DMS53 (cell line): ENCODE data around the gene DLG5.

Experiments used
- DNase-seq: peaks from one replicate; lab custom pipeline; 2025; lab: John Stamatoyannopoulos, UW

DLG5 gene

DNA sequence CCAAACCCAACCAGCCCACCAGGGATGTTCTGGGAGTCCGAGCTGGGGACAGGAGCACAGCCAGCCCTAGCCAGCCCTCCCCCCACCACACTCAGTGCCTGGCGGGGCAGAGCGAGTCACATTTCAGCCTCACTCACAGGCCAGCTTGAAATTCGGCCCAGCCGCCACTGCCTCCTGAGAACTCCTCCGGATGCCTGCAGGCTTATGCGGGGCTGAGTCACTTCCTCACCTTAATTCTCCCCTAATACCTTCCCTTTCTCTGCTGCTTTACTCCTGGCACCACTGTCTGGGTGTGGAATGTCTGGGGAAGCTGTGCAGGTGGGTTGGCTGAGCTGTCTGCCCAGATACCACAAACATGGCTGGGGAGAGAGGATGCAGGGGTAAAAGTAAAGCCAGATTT is 22.6 kb upstream of the DLG5 start:
- peak; percentile 81 for DNase-seq

DNA sequence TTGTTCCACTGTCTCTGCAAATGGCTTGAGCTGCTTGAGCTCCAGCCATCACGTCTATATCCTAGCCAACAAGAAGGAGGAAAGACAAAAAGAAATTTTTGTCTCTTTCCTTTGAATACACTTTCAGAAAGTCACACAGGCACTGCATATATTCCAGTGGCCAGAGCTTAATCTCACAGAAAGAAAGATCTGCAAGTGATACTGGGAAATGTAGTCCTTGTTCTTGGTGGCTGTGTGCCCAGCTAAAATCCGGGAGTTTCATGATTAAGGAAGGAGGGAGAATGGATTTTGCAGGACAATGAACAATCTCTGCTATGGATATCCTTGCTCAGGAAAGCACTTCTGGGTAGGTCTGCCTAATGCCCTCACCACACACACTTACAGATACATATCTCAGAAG is 19.5 kb upstream of the DLG5 start:
- DNase-seq = no peak

DNA sequence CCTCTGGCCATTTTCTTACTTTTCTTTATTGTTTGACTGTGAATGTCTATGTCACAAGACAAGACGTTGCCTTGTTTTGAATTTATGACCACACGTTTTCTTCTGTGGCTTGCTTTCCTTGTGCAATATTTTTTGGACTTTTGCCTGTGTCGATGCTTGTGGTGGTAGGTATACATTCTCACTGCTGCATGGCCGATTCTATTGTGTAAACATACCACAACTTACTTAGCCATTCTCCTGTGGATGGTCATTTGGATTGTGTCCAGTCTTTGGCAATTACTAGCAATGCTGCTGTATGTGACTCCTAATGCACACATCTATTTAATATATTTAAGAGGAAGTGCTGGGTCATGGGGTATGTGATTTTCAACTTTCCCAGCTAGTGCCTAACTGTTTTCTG is 18.0 kb upstream of the DLG5 start:
- DNase-seq = no peak

DNA sequence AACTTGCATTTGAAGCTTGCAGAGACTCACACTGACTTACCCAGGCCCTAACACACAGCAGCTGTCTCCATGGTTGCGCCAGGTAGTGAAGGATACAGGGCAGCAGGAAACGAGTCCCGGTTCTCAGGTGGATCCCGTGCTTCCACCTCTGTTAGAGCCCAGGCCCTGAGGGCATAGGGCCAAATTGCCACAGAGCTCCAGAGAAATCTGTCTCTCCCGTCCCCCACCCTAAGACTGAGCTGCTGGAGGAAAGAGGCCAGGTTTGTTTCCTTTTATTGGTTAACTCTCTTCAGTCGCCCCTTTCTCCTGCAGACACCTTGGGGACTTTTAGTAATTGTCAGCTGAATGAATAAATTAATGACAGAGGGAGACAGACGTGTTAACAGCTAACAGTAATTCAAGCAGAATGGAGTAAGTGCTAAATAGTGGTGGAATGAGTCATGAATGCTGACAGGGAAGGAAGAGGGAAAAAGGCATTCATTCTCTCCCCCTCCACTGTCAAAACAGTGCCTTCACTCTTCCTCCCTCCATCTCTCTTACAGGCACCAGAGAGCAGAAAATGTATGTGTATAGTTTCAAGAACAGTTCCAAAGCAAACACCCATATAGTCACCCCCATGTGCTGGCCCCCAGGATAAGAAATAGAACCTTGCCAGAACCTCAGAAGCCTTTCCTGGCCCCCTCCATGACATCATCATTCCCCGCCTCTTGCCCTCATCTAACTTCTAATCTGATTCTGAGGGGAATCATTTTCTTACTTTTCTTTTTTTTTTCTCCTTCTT is 16.8 kb upstream of the DLG5 start:
- peak; percentile 76 for DNase-seq

DNA sequence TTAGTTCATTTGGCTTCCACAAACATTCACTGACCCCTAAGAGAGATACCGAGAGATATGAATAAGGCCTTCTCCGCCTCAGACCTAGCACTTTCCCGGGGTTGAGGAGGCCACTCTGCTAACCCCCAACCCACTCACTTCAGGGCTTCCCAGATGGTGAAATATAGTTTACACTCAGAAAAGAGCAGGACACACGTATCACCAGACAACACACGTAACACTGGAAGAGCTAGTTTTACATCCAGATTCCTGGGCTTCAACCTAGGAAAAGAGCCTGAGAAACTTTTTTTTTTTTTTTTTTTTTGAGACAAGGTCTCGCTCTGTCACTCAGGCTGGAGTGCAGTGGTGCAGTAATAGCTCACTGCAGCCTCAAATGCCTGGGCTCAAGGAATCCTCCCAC is 15.2 kb upstream of the DLG5 start:
- DNase-seq = no peak

GRCh38 chr10:77940627-77941026 is 14.1 kb upstream of the DLG5 start:
- no peak for DNase-seq

- no peak for DNase-seq
These were observed 13.7 kb upstream of the DLG5 start for GRCh38 chr10:77940225-77940624.

DNA sequence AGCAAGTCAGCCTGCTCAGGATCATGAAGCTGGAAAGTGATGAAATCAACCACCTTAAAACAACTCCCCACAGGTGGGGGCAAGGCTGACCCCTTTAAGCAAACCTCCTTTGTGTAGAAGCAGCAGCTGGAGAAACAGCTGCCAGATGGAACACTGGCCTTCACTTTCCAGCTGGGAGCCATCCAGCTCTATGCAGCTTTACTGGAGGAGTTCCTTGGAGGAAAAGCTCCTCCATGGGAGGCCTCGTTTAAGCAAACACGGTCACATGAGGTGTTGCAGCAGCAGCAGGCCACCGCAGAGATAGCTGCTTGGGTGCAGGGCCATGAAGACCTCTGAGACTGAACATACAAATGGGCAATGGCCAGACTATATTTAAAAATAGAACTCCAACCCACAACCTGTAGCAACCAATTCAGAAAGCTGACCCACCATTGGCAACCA is 13.0 kb upstream of the DLG5 start:
- DNase-seq = no peak

- DNase-seq = no peak
These were observed 10.4 kb upstream of the DLG5 start for GRCh38 chr10:77936697-77937567.

DNA sequence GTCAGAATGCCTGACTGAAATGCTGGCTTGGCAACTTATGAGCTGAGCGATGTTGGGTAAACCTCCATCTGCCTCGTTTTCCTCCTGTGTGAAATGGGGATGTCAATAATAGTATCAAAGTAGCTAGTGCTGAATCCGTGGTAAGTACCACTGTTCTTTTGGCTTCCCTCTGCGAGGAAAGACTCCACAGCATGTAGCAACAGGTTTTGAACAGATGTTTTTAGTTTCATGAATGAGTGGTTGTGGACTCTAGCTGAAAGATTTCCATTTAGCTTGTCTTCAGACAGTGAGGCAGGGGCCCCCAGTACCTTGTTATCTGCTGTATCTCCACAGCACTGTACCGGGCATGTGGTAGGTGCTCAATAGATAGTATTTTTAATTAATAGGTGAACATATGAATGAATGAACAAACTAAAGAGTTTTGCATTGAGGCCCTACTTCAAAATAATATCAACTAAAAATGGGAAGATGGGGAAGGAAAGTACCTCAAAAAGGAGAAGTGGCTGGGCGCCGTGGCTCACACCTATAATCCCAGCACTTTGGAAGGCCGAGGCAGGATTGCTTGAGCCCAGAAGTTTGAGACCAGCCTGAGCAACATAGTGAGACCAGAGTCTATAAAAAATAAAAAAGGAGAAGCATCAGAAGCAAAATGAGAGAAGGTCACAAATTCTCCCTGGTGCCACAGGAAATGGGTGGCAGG is 5.6 kb upstream of the DLG5 start:
- no peak for DNase-seq

DNA sequence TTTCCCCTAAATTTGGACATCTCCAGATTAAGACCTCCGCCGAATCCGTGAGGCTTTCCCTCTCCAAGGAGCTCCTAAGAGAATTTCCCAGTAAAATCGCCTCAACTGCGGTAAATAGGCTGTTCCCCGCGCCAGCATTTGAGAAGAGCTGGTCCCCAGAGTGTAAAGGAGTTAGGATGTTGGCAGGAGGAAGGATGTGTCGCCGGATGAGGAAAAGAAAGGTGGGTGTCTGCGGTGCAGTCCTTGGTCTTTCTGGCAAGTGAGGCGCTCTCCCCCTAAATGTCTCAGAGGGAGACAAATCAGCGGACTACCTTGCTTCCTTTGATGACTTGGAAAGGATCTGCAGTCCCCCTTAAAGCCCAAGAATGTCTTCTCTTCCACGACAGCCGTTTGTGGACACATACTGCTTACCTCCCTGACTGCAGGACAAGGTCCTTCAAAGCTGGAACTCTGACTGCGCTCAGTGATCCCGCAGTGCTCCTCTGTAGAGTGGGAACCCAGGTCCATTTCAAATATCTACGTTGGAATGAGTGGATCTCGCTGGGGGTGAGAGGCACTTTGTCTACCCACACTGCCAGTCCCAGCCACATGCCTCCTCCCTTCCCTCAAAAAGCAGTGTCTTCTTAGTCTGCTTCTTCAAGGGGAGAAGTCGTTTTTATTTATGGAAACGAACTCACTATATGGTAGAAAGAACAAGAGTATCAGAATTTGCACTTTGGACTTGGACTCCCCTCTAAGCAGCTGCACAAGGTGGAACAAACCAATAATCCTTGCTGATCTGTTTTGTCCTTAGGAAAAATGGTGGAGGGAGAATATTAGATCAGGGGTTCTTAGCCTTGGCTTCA is 1.1 kb upstream of the DLG5 start:
- peak; percentile 31 for DNase-seq

- DNase-seq = peak; percentile 74
These were observed 575 bp downstream of the DLG5 start for GRCh38 chr10:77925795-77926565.

DNA sequence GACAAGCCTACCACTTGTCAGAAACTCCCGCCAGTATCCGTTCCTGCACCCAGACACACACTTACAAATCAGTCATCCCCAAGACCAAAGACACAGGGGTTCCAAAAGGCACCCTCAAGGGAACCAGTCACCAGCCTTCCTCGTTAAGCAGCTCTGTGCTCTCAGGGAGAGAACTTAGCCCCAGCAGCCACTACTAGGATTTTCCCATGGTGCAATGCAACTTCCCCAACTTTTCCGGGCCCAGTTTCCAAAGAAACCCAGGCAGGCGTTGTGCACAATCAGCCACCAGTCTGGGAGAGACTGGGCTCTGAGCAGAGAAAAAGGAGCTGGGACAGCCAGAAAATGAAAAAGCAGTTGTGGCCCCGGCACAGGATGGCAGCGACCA is 1.2 kb downstream of the DLG5 start:
- peak; percentile 41 for DNase-seq

GRCh38 chr10:77922566-77923179 is 3.9 kb downstream of the DLG5 start:
- DNase-seq = no peak

GRCh38 chr10:77922055-77922454 is 4.5 kb downstream of the DLG5 start:
- no peak for DNase-seq

DNA sequence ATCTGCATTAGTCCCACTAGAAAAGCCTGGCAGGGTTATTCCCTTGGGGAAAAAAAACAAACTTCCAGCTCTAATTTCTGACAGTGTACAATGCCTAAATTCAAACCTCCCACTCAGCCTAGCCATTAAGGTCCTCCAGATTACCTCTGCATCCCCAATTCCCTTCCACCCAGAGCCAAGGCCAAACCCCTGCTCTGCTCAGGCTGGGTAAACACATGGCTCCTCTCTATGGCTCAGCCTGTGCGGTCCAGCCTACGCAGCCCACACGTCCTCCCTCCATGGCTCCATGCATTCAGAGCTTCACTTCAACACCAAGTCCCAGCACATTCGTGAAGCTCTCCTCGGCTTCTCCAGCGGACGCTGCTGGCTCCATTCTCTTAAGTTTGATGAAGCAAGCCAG is 5.2 kb downstream of the DLG5 start:
- no peak for DNase-seq

- no peak for DNase-seq
These were observed 6.1 kb downstream of the DLG5 start for GRCh38 chr10:77920495-77920894.

GRCh38 chr10:77919713-77920108 is 6.8 kb downstream of the DLG5 start:
- DNase-seq = peak; percentile 55

GRCh38 chr10:77915319-77916105 is 11.0 kb downstream of the DLG5 start:
- DNase-seq = no peak

GRCh38 chr10:77913090-77913489 is 13.5 kb downstream of the DLG5 start:
- no peak for DNase-seq
